IPS-11a (cell line): ENCODE measurements around the gene CCDC185.

Experiments used
- H3K4me3 ChIP-seq: one replicate; pipeline ENCODE4 v1.5.1; 2013; ENCODE audit warnings: low read depth, low read length, control low read depth

CCDC185 gene

GRCh38 chr1:223429821-223430220 lies 36.6 kb downstream of the CCDC185 start:
- no peak overlapping the region for H3K4me3 ChIP-seq

- no peak overlapping the region for H3K4me3 ChIP-seq
These were observed 37.0 kb downstream of the CCDC185 start for GRCh38 chr1:223430236-223430635.

- H3K4me3 ChIP-seq, result no peak overlapping the region
These were observed 43.9 kb downstream of the CCDC185 start for GRCh38 chr1:223437151-223437550.

- H3K4me3 ChIP-seq, result no peak overlapping the region
These were observed 50.2 kb downstream of the CCDC185 start for GRCh38 chr1:223443397-223443796.

GRCh38 chr1:223444411-223444810 lies 51.2 kb downstream of the CCDC185 start:
- H3K4me3 ChIP-seq, result no peak overlapping the region
